GM19324 (cell line): ENCODE measurements around the gene TMX3.
A peak's percentile ranks its signal among the peaks of the same experiment; 100 is the strongest.

Experiments
- ATAC-seq: cut with Tn5 transposase; IDR thresholded peaks from one replicate; pipeline ENCODE4 v1.9.1; 2021; ENCODE audit warnings: mild to moderate bottlenecking, moderate library complexity; ENCODE audit not compliant: unreplicated experiment, low FRiP score

TMX3 gene, protein sequence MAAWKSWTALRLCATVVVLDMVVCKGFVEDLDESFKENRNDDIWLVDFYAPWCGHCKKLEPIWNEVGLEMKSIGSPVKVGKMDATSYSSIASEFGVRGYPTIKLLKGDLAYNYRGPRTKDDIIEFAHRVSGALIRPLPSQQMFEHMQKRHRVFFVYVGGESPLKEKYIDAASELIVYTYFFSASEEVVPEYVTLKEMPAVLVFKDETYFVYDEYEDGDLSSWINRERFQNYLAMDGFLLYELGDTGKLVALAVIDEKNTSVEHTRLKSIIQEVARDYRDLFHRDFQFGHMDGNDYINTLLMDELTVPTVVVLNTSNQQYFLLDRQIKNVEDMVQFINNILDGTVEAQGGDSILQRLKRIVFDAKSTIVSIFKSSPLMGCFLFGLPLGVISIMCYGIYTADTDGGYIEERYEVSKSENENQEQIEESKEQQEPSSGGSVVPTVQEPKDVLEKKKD

DNA sequence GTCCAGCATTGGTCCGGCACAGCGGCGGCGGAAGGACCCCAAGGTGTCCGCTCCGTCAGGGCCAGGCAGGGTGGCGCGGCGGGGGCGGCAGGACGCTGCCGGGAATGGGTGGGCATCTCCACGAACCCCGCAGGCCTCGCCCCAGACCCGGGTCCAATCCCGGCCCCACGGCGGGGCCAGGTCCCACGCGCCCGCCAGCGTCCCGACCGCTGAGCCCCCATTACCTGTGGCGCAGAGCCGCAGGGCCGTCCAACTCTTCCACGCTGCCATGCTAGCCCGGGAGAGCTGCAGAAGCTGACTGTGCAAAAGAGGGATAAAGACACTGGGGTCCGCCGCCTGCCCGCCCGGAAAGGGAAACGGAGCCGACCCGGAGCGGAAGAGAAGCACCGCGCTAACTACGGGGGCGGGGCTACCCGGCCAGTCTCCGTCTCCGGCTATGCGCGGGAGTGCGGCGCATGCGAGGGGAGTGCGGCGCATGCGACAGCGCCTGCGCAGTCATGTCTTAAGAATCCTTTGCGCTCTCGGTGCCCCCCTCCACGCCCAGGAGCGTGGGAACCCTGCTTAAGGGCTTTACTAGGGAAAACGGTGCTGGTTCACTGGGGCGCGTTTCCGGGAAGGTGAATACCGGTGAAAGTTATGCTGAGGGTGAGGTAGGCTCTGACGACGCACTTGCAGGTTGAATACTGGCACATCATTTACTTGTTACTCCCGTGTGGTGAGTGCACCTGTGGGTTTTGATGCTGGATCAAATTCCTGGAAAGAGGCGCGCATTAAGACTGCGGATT is at the start of gene TMX3:
Gene TMX3 (minus strand): TSS at position 397 of the 785 bp plus-strand sequence. CDS start 127 bp downstream, at position 270.
- ATAC-seq: peak; percentile 99

DNA sequence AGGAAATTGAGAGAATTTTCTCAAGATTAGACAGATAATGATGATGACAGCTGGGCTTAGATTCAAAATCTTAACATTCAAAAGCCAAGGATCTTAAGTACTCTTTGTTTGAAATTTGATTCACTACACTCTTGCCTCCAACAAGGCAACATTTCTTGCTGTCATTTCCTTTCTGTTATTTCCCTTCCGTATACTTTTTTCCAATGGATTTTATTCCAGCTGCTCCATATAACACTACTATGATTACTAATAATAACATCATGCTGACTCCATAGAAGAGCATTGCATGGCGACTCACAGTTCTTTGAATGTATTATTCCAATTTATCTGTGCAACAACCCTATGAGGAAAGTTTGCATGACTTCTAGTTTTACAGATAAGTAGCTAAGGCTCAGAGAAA is 49.1 kb upstream of the TMX3 start:
- ATAC-seq: no peak

DNA sequence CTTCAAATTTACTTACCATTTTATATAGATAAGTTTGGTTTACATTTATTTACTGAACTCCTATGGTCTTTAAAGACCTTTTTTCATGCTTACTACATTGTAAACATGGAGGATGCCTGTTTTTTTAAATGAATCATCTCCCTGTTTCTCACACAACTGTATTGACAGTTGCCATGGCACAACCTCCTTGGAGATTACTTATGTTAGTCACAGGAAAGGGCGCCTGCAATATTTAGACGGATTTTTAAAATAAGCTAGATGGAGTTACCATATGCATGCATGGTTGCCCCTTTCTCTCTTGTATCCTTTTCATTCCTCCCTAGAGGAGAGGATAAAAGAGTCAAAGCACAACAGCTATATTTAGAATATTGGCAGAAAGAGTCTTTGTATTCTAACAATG is 48.2 kb upstream of the TMX3 start:
- ATAC-seq: no peak

DNA sequence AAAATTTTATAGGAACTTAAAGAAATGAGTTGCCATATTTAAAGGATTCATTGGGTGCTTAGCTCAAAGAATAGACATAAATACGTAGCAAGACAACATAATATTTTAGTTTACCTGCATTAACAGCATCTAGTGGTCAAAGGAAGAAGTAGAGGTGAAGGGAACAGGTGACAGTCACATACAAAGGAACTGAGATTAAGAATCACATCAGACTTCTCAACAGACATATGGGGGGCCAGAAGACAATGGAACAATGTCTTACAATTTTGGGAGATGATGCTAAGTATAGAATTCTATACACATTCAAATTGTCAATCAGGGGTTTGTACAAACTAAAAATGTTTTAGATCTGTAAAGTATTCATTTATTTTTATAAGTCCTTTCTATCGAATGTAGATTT is 44.4 kb upstream of the TMX3 start:
- no peak for ATAC-seq

DNA sequence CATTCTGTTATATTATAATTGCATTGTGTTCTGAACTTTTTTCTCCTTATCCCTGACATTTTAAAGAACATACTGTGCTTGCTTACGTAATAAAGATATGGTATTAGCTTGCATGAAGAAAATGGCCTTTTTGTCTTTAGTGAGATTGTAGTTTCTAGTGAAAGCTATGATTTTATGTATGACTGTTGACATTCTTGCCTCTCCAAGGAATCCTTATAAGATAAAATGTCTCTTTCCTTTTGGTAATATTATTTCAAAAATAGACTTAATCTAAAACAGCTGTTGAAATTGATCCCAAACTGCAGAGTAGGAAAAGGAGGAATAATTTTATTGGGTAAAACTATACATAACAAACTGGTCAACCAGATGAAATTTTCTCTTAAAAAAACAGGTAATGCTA is 42.2 kb upstream of the TMX3 start:
- no peak for ATAC-seq

DNA sequence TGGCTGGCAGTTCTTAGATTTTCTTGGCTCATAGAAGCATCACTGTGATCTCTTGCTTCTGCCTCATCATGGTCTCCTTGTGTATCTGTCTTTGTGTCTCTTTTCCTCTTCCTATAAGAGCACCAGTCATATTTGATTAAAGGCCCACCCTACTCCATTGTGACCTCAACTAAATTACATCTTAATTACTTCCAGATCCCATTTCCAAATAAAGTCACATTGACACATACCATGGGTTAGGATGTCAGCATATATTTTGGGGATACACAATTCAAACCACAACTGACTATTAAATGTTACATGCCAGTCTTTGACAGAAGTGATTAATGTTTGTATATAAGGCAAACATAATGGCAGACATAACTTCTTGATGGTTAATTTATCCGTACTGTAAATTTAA is 27.3 kb upstream of the TMX3 start:
- no peak for ATAC-seq

DNA sequence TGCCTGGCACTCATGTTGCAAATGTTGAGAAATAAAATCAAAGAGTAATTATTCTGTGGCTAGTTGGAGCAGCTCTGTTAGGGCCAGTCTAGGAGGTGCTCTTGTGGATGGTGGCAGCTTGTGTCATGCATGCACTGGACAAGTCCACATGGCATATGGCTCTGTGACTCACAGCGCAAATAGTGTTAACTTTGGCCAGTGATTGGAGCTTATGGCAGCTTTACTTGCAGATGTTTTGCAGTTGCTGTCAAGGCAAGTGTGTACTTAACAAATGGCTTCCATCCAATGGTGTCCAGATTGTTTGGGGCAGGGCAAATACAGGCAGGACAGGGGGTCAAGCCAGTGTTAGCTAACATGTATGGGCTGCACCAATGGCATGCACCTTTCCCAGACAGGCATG is 26.1 kb upstream of the TMX3 start:
- ATAC-seq: no peak

DNA sequence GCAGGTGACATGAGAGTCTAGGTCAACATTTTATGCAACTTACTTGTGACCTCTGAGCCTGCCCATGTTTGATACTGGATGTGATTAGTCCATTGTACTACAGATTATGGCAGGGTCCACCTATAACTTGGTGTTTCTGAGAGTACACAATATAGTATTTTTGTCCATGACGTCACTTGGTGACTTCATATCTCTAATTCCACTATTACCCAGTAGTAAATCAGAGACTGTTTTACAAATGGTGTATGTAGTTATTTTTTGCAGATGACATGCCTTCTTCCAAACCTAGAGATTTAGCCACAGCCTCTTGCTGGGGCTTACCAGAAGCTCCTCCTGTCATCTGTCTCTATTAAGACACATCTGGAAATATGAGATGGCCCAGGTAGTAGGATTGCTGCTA is 24.6 kb upstream of the TMX3 start:
- no peak for ATAC-seq

DNA sequence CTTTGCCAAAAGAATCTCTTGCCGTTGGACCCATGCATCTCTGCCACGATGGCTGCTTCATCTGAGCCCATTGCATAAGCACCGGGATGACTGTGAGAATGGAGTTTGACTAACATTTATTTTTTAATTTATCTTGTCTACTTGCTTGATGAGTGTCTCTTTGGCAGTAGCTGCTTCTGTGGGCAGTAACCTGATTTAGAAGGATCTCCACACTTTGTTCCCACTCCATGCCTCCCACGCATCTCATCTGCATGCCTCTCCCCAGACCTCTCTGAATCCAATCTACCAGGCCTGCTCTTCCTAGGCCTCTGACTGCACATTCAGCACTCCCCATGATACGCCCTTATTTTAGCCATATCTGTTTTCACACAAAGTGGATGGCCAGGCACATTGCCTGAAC is 23.7 kb upstream of the TMX3 start:
- ATAC-seq: no peak

DNA sequence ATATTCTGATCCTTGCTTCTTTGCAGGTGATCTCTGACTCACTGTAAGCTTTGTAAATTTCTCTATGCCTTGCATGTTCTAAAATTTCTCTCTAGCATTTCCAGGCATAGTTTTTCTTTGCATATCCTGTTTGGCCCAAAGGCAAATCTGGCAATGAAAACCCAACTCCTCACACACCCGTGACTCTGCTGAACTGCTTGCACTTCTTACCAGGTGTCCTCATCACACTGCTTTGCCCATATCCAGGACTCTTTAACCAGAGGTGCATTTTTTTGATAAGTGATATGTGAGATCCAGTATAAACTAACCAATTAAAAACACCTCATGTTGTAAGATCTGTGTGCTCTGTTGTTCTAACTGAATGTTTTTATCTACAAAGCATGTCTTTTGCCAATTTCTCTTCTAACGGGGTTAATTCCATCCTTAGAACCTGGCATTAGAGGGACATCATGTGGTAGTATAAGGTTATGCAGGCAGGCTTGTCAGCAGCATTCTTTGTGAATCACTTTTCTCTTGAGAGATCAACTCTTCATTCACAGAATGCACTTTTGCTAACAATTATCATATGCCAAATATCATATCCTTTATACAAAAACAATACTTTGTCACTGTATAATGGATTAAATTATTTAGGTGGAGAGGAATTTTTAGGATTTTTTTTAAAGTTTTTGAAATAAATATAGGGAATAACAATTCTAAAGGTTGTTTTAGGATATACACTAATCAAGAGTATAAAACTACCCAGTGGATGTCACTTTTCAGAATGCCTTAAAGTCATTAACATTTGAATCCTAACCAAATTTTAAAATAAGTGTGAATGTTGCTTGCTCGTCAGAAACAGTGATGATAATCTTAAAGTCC is 20.8 kb upstream of the TMX3 start:
- ATAC-seq: peak; percentile 83

DNA sequence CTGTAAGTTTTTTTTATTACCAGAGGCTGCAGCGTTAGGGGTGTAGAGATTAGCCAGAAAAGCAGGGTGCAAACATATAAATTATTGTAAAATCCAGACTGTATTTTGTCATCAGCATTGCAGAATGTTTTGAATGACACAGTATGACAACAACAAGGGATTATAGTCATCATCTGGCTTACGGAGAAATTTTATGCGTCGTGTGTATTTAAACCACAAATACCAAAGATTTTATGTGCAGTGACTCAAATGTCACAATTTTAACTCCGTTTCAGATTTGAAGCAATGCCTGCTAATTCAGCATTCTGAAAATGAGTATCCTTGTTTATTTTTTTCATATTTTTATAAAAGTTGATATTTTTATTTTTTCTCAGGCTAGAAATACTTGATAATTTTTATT is 19.4 kb upstream of the TMX3 start:
- no peak for ATAC-seq

DNA sequence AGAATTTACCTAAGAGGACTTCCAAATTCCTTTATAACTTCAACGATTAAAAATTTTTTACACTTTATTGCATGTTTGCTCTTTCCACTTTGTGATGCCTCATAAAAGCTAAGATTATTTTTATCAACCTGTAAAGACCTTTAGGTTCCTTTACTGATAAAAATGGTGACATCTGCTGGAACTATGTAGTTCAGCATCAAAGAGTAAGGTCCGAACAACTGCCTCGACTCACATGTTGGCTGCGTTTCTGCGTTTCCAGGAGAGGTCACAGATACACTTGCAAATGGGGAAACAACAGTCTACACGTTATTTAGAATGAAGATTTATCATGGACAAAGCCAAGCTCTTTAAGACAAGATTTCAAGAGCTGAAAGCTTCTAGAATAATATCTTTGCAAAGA is 18.8 kb upstream of the TMX3 start:
- ATAC-seq: no peak

DNA sequence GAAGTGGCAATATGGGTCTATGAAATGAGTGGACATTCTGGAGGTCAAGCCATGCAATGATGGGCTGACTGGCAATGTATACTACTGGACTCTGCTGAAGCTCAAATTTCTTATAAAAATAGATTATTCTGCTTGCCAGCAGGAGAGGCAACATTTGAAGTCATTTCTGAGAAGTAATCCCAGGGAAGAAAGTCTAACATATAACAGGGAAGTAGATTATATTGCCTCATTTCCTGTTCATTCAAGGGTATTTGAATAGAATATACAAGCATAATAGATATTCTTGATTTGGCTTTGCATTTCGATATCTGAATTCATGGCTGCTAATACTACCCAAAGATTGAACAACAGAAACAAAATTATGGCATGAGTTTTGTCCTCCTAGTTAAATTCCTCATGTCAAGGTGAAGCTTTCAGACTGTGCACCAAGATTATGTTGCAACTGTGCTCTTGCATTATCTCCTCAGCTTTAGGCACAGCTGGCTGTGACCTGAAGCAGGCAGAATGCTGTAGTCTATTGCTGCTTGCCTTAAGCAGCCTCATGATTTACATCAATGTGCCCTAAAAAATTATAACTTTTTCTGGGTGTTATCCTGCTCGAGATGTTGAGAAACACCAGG is 13.3 kb upstream of the TMX3 start:
- ATAC-seq: no peak

DNA sequence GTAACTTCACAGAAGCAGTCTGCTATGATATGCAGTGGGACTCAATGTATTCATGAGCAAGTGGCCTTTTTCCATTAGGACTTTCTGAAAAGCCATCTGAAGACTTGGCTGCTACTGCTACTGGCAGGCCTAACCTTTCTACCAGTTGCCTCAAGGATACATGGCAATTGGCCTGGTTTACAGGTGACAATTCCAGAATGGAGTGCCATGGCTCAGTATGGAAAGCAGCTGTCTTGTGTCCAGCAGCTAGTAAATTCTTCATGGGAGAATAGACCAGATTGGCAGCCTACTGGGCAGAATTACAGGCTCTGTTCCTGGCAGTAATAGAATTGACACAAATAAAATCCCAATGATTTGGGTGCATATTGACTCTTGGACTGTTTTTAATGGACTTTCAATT is 12.6 kb upstream of the TMX3 start:
- ATAC-seq: no peak

DNA sequence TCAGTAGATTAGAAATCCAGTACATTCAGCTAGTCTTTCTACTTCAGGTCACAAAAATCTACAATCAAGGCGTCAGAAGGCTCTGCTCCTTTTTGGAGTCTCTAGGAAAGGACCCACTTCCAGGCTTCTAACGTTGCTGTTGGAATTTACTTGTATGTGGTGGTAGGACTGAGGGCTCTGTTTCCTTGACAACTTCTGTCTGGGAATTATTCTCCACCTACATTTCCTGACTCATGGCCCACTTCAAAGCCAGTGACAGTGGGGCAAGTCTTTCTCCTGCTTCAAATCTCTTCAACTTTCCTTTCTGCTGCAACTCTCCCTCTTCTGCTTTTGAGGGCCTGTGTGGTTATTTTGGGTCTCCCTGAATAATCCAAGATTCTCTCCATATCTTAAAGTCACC is 10.4 kb upstream of the TMX3 start:
- no peak for ATAC-seq

DNA sequence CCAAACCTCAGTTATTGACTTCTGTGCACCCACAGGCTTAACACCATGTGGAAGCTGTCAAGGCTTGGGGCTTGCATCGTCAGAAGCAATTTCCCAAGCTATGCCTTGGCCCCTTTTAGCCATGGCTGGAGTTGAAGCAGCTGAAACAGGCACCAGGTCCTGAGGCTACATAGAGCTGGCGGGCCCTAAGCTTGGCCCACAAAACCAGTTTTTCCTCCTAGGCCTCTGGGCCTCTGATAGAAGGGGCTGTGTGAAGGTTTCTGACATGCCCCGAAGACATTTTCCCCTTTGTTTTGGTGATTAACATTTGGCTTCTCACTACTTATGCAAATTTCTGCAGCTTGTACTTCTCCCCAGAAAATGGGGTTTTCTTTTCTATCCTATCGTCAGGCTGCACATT is 9.1 kb upstream of the TMX3 start:
- ATAC-seq: no peak

DNA sequence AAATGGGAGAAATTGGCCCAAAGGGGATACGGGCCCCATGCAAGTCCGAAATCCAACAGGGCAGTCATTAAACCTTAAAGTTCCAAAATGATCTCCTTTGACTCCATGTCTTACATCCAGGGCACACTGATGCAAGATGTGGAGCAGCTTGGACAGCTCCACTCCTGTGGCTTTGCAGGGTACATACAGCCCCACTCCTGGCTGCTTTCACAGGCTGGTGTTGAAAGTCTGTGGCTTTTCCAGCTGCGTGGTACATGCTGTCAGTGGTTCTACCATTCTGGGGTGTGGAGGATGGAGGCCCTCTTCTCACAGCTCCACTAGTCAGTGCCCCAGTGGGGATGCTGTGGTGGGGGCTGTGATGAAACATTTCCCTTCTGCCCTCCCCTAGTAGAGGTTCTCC is 8.6 kb upstream of the TMX3 start:
- no peak for ATAC-seq

DNA sequence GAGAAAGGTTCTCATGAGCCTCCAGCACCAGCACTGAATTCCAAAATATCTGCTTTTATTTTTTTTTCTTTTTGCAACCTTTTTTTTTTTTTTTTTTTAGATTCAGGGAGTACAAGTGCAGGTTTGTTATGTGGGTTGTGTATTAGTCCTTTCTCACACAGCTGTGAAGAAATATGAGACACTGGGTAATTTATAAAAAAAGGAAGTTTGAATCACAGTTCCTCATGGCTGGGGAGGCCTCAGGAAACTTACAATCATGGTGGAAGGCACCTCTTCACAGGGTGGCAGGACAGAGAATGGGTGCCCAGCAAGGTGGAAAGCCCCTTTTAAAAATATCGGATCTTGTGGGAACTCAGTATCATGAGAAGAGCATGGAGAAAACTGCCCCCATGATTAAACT is 7.9 kb upstream of the TMX3 start:
- no peak for ATAC-seq

DNA sequence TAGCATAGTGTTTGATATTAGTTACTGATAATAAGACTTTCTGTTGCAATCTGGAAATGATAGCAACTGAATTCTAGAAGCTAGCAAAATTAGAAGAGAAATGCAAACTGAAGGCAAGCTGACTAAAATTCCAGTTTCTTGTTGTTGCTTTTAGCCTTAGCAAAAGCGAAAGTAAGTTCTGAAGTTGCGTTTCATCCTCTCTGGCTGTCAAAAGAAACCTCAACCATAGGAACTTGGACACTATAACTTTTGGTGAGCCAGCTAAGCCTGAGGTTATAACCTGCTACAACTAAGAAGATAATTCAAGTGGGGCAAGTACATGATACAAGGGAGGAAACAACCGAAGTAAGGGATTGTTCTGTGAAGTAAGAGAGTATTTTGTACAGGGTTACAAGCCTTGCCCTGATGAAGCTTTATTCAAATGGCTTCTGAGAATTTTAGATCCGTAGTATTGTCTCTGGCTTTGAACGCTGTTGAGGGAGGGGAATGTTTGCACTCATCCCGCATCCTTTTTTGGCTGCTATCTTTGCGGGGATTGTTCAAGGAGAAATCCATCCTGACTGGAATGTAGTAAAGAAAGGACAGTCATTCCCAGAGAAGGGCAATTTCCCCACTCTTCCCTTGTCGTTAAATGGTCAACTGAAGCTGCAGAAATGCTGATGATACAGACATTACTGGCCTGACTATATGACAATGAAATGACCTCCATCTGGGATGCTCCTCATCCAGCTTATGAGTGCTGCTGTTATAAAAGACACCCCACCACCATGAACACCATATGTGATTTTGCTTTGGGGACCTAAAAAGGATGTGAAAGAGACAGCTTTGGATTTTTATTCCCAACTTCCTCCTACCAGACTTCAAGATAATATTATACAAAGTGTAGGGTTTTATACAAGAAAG is 7.0 kb upstream of the TMX3 start:
- ATAC-seq: peak; percentile 83

DNA sequence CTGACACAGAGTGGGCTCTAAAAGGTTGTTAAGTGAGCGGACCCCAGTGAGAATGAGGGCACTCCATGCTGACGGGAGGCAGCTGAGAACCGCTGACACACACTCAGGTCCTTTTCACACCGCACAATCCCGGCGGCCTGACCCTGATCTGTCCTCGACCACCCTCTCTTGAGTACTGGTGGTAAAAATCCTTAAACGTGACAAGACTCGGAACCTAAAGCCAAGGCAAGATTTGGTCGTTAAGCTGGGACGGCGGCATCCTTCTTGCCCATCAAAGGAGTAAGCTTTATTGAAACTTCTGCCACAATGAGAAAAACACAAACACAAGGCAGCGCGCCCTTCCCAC is 569 bp downstream of the TMX3 start:
- ATAC-seq: peak; percentile 3
